Measurements from ENCODE around the gene KCNT1.

KCNT1 gene

GRCh38 chr9:135746565-135746964 lies 44.6 kb downstream of the KCNT1 start:
- DNase-seq (no peak), ATAC-seq (no peak)

GRCh38 chr9:135747311-135747710 lies 45.3 kb downstream of the KCNT1 start:
- no peak for ATAC-seq
- no peak for DNase-seq

- no peak for DNase-seq
- ATAC-seq = no peak
These were observed 46.7 kb downstream of the KCNT1 start for GRCh38 chr9:135748676-135749075.

GRCh38 chr9:135749171-135750045 lies 47.4 kb downstream of the KCNT1 start:
- ATAC-seq (no peak), DNase-seq (no peak)

- DNase-seq (no peak), ATAC-seq (no peak)
These were observed 48.8 kb downstream of the KCNT1 start for GRCh38 chr9:135750786-135751185.

GRCh38 chr9:135751501-135751900 lies 49.5 kb downstream of the KCNT1 start:
- ATAC-seq (no peak), DNase-seq (no peak)

GRCh38 chr9:135752281-135753204 lies 50.6 kb downstream of the KCNT1 start:
- no peak for ATAC-seq
- no peak for DNase-seq

GRCh38 chr9:135753391-135754105 lies 51.6 kb downstream of the KCNT1 start:
- DNase-seq = no peak
- no peak for ATAC-seq

- ATAC-seq (no peak), DNase-seq (no peak)
These were observed 54.6 kb downstream of the KCNT1 start for GRCh38 chr9:135756576-135756975.

- no peak for ATAC-seq
- DNase-seq = no peak
These were observed 55.4 kb downstream of the KCNT1 start for GRCh38 chr9:135757356-135757755.

GRCh38 chr9:135758056-135758455 lies 56.1 kb downstream of the KCNT1 start:
- DNase-seq (no peak), ATAC-seq (no peak)

GRCh38 chr9:135758870-135759269 lies 56.9 kb downstream of the KCNT1 start:
- DNase-seq (no peak), ATAC-seq (no peak)

- no peak for ATAC-seq
- no peak for DNase-seq
These were observed 57.8 kb downstream of the KCNT1 start for GRCh38 chr9:135759676-135760300.

GRCh38 chr9:135760465-135760864 lies 58.5 kb downstream of the KCNT1 start:
- DNase-seq = no peak
- no peak for ATAC-seq

- no peak for ATAC-seq
These were observed 59.3 kb downstream of the KCNT1 start for GRCh38 chr9:135761150-135761844.

GRCh38 chr9:135761845-135762168 lies 59.8 kb downstream of the KCNT1 start:
- ATAC-seq = no peak
- no peak for DNase-seq

More at GRCh38 chr9:135761150-135761844, 59.3 kb downstream of the KCNT1 start:
- no peak for DNase-seq

GRCh38 chr9:135762921-135763320 lies 60.9 kb downstream of the KCNT1 start:
- ATAC-seq (no peak), DNase-seq (no peak)

GRCh38 chr9:135763716-135764446 lies 61.9 kb downstream of the KCNT1 start:
- DNase-seq = no peak
- no peak for ATAC-seq

- DNase-seq = no peak
- no peak for ATAC-seq
These were observed 62.7 kb downstream of the KCNT1 start for GRCh38 chr9:135764731-135765130.

- ATAC-seq = no peak
- DNase-seq = no peak
These were observed 63.4 kb downstream of the KCNT1 start for GRCh38 chr9:135765416-135765815.

- no peak for ATAC-seq
- no peak for DNase-seq
These were observed 64.3 kb downstream of the KCNT1 start for GRCh38 chr9:135766251-135766650.
